ENCODE measurements around the gene ZBP1.
A peak's percentile ranks its signal among the peaks of the same experiment; 100 is the strongest.

ZBP1 gene

GRCh38 chr20:57585466-57586213 is 34.6 kb downstream of the ZBP1 start:
- peaks cover 0 to 67% (median 12%) of the 10 kb centered on the region in 5 experiments for H3K27me3 ChIP-seq (replicated peaks in 2 of 5; ENCODE audit: control insufficient read depth in 4 of 5, insufficient read depth in 5 of 5, low read length in 4 of 5)
- H3K9me3 ChIP-seq (ENCODE audit: control extremely low read depth in 1 of 5, control insufficient read depth in 4 of 5, insufficient read depth in 2 of 5, low read depth in 1 of 5, low read length in 4 of 5) = peaks cover 0 to 12% (median 10%) of the 10 kb centered on the region in 5 experiments
- no peak overlapping the region for H3K27ac ChIP-seq (ENCODE audit: insufficient read depth in 1 of 2, low read depth in 1 of 2, low read length in 2 of 2, poor library complexity in 1 of 2, severe bottlenecking in 2 of 2)
- CTCF ChIA-PET = interaction anchor here (0.9 to 2.1 kb wide), 3 partner anchors 10 to 45 kb away, joined by 3 to 8 read pairs (median 7); no protein-coding TSS in a partner anchor
- H3K4me3 ChIP-seq (ENCODE audit: control insufficient read depth in 1 of 7, extremely low read depth in 1 of 7, insufficient read depth in 4 of 7, low read depth in 2 of 7, low read length in 6 of 7) = no peak overlapping the region
- H3K4me1 ChIP-seq (ENCODE audit: control extremely low read depth in 1 of 4, control insufficient read depth in 4 of 4, insufficient read depth in 4 of 4, low read length in 3 of 4) = no peaks in the 10 kb centered on the region
- no peak for DNase-seq
- H3K36me3 ChIP-seq (ENCODE audit: control insufficient read depth in 4 of 4, insufficient read depth in 4 of 4, low read length in 3 of 4) = no peaks in the 10 kb centered on the region
- POLR2A ChIA-PET = no interaction called here
- WGBS (ENCODE audit: insufficient coverage) = 90% methylated on average over 17 of the region's 17 CpGs

DNA sequence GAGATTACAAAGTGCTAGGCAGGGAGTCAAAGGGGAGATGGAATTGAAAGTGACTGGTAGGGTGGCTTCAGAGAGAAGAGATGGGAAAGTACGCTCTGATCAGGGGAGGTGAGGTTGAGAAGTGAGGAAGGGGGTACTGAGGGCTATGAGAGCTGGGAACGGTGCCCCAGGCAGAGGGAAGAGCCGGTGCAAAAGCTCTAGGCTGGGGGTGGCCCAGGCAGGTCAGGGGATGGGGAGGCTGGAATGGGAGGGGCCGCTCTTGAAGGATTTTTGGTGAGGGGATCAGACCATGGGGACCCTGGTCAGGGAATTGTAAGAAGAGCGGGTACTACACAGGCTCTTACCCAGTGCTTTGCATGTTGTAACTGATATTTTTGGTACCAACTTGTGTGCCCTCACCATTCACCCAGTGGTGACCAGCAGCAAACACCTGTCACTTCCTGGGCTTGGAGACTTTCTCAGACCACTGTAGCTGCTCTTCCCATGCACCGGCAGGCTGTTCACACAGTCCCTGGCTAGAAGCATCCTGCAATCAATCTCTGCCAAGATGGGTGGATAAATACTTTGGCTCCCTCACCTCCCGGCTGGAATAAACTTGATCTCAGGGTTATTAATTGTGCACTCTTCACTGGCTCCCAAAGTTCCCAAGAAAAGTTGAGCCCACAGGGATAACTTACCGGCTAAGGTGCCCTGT is 35.3 kb downstream of the ZBP1 start:
- WGBS (ENCODE audit: insufficient coverage) = 81% methylated on average over 8 of the region's 8 CpGs
- peaks cover 0 to 12% (median 10%) of the 10 kb centered on the region in 5 experiments for H3K9me3 ChIP-seq (ENCODE audit: control extremely low read depth in 1 of 5, control insufficient read depth in 4 of 5, insufficient read depth in 2 of 5, low read depth in 1 of 5, low read length in 4 of 5)
- H3K27me3 ChIP-seq (replicated peaks in 2 of 5; ENCODE audit: control insufficient read depth in 4 of 5, insufficient read depth in 5 of 5, low read length in 4 of 5) = peaks cover 0 to 75% (median 12%) of the 10 kb centered on the region in 5 experiments
- H3K4me1 ChIP-seq (ENCODE audit: control extremely low read depth in 1 of 4, control insufficient read depth in 4 of 4, insufficient read depth in 4 of 4, low read length in 3 of 4) = no peaks in the 10 kb centered on the region
- no peak for DNase-seq
- POLR2A ChIA-PET = no interaction called here
- no peak overlapping the region for H3K27ac ChIP-seq (ENCODE audit: insufficient read depth in 1 of 2, low read depth in 1 of 2, low read length in 2 of 2, poor library complexity in 1 of 2, severe bottlenecking in 2 of 2)
- CTCF ChIA-PET = interaction anchor here (0.9 to 1.9 kb wide), 5 partner anchors 11 to 619 kb away, joined by 3 to 7 read pairs (median 3); no protein-coding TSS in a partner anchor
- no peak overlapping the region for H3K4me3 ChIP-seq (ENCODE audit: control insufficient read depth in 1 of 7, extremely low read depth in 1 of 7, insufficient read depth in 4 of 7, low read depth in 2 of 7, low read length in 6 of 7)
- H3K36me3 ChIP-seq (ENCODE audit: control insufficient read depth in 4 of 4, insufficient read depth in 4 of 4, low read length in 3 of 4) = no peaks in the 10 kb centered on the region

DNA sequence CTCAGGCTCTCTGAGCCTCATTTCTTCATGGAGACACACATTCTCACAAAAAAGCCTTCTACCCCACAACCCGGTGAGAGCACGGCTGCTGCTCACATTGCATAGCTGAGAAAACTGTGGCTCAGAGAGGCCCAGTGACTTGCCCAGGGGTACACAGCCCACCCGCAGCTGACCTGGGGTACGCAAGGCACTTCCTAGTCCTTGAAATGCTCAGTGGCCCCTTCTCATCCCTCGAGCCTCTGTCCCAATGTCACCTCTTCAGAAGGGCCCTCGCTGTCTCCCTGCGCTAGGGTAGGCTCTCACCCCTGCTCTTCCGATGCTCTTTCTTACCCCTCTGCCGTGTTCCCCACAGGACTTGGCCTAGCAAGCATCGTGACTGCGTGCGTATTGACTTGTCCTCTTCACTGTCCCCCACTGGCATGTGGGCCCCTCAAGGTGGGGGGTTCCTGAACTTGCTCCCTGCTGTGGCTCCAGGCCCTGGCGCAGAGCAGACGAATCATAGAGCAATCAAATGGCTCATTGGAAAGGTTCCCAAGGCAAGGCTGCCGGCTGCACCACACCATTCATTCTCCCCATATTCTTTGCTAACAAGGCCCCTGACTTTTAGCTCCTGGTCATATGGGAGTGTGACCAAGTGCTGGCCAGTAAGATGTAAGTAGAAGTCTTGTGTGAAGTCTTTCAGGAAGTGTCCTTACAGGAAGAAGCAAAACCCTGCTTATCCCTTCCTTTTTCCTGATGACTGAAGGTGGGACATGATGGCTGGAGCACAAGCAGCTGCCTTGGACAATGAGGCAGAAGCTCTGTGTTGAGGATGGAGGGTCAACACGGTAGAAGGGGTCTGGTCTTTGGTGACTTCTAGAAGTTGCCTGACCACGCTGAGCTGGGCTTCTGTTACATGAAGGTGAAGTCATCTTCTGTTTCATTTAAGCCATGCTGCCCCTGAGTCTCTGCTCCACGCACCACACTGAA is 36.7 kb downstream of the ZBP1 start:
- Histone ChIP-seq H3K27me3 (replicated peaks in 2 of 5; ENCODE audit: control insufficient read depth in 4 of 5, insufficient read depth in 5 of 5, low read length in 4 of 5) (peaks cover 0 to 88% (median 15%) of the 10 kb centered on the region in 5 experiments), H3K9me3 (ENCODE audit: control extremely low read depth in 1 of 5, control insufficient read depth in 4 of 5, insufficient read depth in 2 of 5, low read depth in 1 of 5, low read length in 4 of 5) (peaks cover 0 to 12% (median 10%) of the 10 kb centered on the region in 5 experiments), H3K36me3 (ENCODE audit: control insufficient read depth in 4 of 4, insufficient read depth in 4 of 4, low read length in 3 of 4) (no peaks in the 10 kb centered on the region), H3K4me1 (ENCODE audit: control extremely low read depth in 1 of 4, control insufficient read depth in 4 of 4, insufficient read depth in 4 of 4, low read length in 3 of 4) (no peaks in the 10 kb centered on the region), H3K4me3 (ENCODE audit: control insufficient read depth in 1 of 7, extremely low read depth in 1 of 7, insufficient read depth in 4 of 7, low read depth in 2 of 7, low read length in 6 of 7) (no peak overlapping the region), H3K27ac (ENCODE audit: insufficient read depth in 1 of 2, low read depth in 1 of 2, low read length in 2 of 2, poor library complexity in 1 of 2, severe bottlenecking in 2 of 2) (no peak overlapping the region)
- ChIA-PET POLR2A (no interaction called here), CTCF (interaction anchor here (0.7 to 1.9 kb wide), 10 partner anchors 7 to 626 kb away, joined by 3 to 7 read pairs (median 3); no protein-coding TSS in a partner anchor)
- WGBS (ENCODE audit: insufficient coverage) = 89% methylated on average over 15 of the region's 18 CpGs
- DNase-seq = no peak

- no peaks in the 10 kb centered on the region for H3K4me1 ChIP-seq (ENCODE audit: control extremely low read depth in 1 of 4, control insufficient read depth in 4 of 4, insufficient read depth in 4 of 4, low read length in 3 of 4)
- peak; percentile 14 to 43 (median 35) for DNase-seq
- POLR2A ChIA-PET = no interaction called here
- H3K9me3 ChIP-seq (ENCODE audit: control extremely low read depth in 1 of 5, control insufficient read depth in 4 of 5, insufficient read depth in 2 of 5, low read depth in 1 of 5, low read length in 4 of 5) = peaks cover 0 to 6% (median 5%) of the 10 kb centered on the region in 5 experiments
- H3K36me3 ChIP-seq (ENCODE audit: control insufficient read depth in 4 of 4, insufficient read depth in 4 of 4, low read length in 3 of 4) = no peaks in the 10 kb centered on the region
- no peak overlapping the region for H3K4me3 ChIP-seq (ENCODE audit: control insufficient read depth in 1 of 7, extremely low read depth in 1 of 7, insufficient read depth in 4 of 7, low read depth in 2 of 7, low read length in 6 of 7)
- H3K27me3 ChIP-seq (replicated peaks in 2 of 5; ENCODE audit: control insufficient read depth in 4 of 5, insufficient read depth in 5 of 5, low read length in 4 of 5) = peaks cover 0 to 90% (median 18%) of the 10 kb centered on the region in 5 experiments
- no peak overlapping the region for H3K27ac ChIP-seq (ENCODE audit: insufficient read depth in 1 of 2, low read depth in 1 of 2, low read length in 2 of 2, poor library complexity in 1 of 2, severe bottlenecking in 2 of 2)
- CTCF ChIA-PET = interaction anchor here (0.8 to 1.5 kb wide), 5 partner anchors 8 to 612 kb away, joined by 3 to 4 read pairs (median 3); no protein-coding TSS in a partner anchor
- WGBS (ENCODE audit: insufficient coverage) = 41% methylated on average over 14 of the region's 21 CpGs
These were observed 37.6 kb downstream of the ZBP1 start for GRCh38 chr20:57582432-57583288.

DNA sequence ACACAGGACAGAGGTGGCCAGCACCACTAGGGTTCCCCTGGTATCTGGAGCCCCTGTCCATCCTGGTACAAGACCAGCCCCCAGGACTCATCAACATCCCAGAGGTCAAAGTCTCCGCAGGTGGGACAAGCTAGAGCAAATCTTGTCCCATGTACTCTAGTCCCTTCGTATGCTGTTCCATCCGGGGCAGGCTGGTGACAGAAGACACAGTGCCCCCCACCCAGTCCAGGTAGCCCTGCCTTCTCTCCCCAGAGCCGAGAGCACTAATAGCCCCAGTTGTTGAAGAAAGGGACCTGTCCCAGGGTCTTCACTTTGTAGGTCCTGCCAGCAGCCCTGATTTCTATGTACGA is 38.2 kb downstream of the ZBP1 start:
- Histone ChIP-seq H3K4me1 (ENCODE audit: control extremely low read depth in 1 of 4, control insufficient read depth in 4 of 4, insufficient read depth in 4 of 4, low read length in 3 of 4) (no peaks in the 10 kb centered on the region), H3K4me3 (ENCODE audit: control insufficient read depth in 1 of 7, extremely low read depth in 1 of 7, insufficient read depth in 4 of 7, low read depth in 2 of 7, low read length in 6 of 7) (no peak overlapping the region), H3K36me3 (ENCODE audit: control insufficient read depth in 4 of 4, insufficient read depth in 4 of 4, low read length in 3 of 4) (no peaks in the 10 kb centered on the region), H3K27me3 (replicated peaks in 2 of 5; ENCODE audit: control insufficient read depth in 4 of 5, insufficient read depth in 5 of 5, low read length in 4 of 5) (peaks cover 0 to 95% (median 23%) of the 10 kb centered on the region in 5 experiments), H3K9me3 (ENCODE audit: control extremely low read depth in 1 of 5, control insufficient read depth in 4 of 5, insufficient read depth in 2 of 5, low read depth in 1 of 5, low read length in 4 of 5) (peaks cover 0 to 4% (median 2%) of the 10 kb centered on the region in 5 experiments), H3K27ac (ENCODE audit: insufficient read depth in 1 of 2, low read depth in 1 of 2, low read length in 2 of 2, poor library complexity in 1 of 2, severe bottlenecking in 2 of 2) (no peak overlapping the region)
- CTCF ChIA-PET = interaction anchor here (0.5 to 1.5 kb wide), 5 partner anchors 9 to 772 kb away, joined by 3 to 4 read pairs (median 3); no protein-coding TSS in a partner anchor
- no peak for DNase-seq
- POLR2A ChIA-PET = no interaction called here
- 89% methylated on average over 4 of the region's 5 CpGs for WGBS (ENCODE audit: insufficient coverage)

All from common myeloid progenitor, CD34-positive (primary cell).